Measurements from ENCODE around the gene PTPRA.

DNA sequence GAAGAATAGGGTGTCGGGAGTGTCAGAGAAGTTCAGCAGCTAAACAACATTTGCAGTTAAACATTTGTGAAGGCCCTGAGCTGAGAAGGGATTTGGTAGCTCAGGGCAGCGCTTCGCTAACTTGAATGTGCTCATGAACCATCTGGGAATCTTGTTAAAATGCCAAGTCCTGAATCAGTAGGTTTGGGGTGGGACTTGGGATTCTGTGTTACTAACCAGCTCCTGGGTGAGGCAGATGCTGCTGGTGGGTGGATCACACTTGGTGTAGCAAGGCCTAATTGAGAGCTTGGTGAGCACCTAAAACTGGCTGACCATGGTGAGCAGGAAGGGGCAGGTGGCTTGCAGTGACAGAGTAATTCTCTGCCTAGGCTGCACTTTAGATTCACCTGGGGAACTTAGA is 5.9 kb downstream of the PTPRA start:
- TF ChIP-seq, protein P1, sequence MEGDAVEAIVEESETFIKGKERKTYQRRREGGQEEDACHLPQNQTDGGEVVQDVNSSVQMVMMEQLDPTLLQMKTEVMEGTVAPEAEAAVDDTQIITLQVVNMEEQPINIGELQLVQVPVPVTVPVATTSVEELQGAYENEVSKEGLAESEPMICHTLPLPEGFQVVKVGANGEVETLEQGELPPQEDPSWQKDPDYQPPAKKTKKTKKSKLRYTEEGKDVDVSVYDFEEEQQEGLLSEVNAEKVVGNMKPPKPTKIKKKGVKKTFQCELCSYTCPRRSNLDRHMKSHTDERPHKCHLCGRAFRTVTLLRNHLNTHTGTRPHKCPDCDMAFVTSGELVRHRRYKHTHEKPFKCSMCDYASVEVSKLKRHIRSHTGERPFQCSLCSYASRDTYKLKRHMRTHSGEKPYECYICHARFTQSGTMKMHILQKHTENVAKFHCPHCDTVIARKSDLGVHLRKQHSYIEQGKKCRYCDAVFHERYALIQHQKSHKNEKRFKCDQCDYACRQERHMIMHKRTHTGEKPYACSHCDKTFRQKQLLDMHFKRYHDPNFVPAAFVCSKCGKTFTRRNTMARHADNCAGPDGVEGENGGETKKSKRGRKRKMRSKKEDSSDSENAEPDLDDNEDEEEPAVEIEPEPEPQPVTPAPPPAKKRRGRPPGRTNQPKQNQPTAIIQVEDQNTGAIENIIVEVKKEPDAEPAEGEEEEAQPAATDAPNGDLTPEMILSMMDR (conservative IDR thresholded peaks at IDR 0.05; ENCODE audit: low read depth, low read length) = no peak
- no peak for TF ChIP-seq FOS (IDR thresholded peaks at IDR 0.05; ENCODE audit: low read depth, low read length)
- no peak for TF ChIP-seq POLR2A (IDR thresholded peaks at IDR 0.05; ENCODE audit: low read depth, low read length)
- no peak for TF ChIP-seq RAD21 (IDR thresholded peaks at IDR 0.05; ENCODE audit: low read length)
- TF ChIP-seq CEBPB (IDR thresholded peaks at IDR 0.05; ENCODE audit: low read depth, low read length) = no peak
- no peak for TF ChIP-seq ELK1 (IDR thresholded peaks at IDR 0.05; ENCODE audit: borderline replicate concordance, low read depth, low read length)
- TF ChIP-seq RFX5 (IDR thresholded peaks at IDR 0.05; ENCODE audit: low read depth, low read length) = no peak
- TF ChIP-seq BHLHE40 (IDR thresholded peaks at IDR 0.05; ENCODE audit: low read depth, low read length) = 0 out of 2 replicates have a peak, but pooled peaks have one; percentile 17
- TF ChIP-seq, protein P2, sequence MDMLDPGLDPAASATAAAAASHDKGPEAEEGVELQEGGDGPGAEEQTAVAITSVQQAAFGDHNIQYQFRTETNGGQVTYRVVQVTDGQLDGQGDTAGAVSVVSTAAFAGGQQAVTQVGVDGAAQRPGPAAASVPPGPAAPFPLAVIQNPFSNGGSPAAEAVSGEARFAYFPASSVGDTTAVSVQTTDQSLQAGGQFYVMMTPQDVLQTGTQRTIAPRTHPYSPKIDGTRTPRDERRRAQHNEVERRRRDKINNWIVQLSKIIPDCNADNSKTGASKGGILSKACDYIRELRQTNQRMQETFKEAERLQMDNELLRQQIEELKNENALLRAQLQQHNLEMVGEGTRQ (IDR thresholded peaks at IDR 0.05; ENCODE audit: low read depth, low read length) = no peak
- no peak for TF ChIP-seq SMC3 (IDR thresholded peaks at IDR 0.05; ENCODE audit: low read depth, low read length)
- TF ChIP-seq MXI1 (IDR thresholded peaks at IDR 0.05; ENCODE audit: borderline replicate concordance, low read depth, low read length) = no peak
- no peak for TF ChIP-seq MAZ (IDR thresholded peaks at IDR 0.05; ENCODE audit: borderline replicate concordance, low read depth, low read length)

Measured in IMR-90 (cell line).